B cell (primary cell): ENCODE results near the gene DSP. TPM values are rescaled to one million over a fixed set of nuclear protein-coding genes. Genes with fewer than 3 reads are reported as not detected.

ENCODE experiments used
- ATAC-seq: fragments of 200-7000 bp; cut with Tn5 transposase; one replicate; pipeline ENCODE4 v1.10.0; 2021; ENCODE audit warnings: low read depth, mild to moderate bottlenecking, moderate number of reproducible peaks, moderate library complexity
- CTCF ChIA-PET: fragments of 350-600 bp; sonication (Branson Sonifier 250); formaldehyde crosslinking; loops from one replicate; lab custom pipeline; 2021; ENCODE audit warnings: antibody characterized with exemption, inconsistent platforms; lab: Charles Lee
- POLR2A ChIA-PET: fragments of 350-600 bp; sonication (Branson Sonifier 250); formaldehyde crosslinking; loops from one replicate; lab custom pipeline; 2021; ENCODE audit warnings: antibody characterized with exemption; lab: Charles Lee
- DNase-seq: peaks from one replicate; pipeline ENCODE4 v3.0.0; 2013
- H2AFZ ChIP-seq: 2 replicates; pipeline ENCODE4 v1.6.1; 2012; ENCODE audit warnings: mild to moderate bottlenecking, low read depth, low read length; ENCODE audit not compliant: insufficient read depth, poor library complexity, severe bottlenecking
- H3K27ac ChIP-seq, 2 donors: 1 replicate in 1 of 2; 2 replicates in 1 of 2; pipeline ENCODE4 v1.5.1; 2012 to 2013; ENCODE audit warnings: low read length in 2 of 2, mild to moderate bottlenecking in 2 of 2, moderate library complexity in 1 of 2
- H3K27me3 ChIP-seq, 4 experiments: fragments of 200-600 bp in 1 of 4; sonication (generic) in 1 of 4; replicated peaks in 1 of 4; 1 replicate in 2 of 4; 2 replicates in 2 of 4; pipeline versions ENCODE4 v1.6.1 to v1.7.0; 2013 to 2016; ENCODE audit warnings: low read length in 3 of 4, mild to moderate bottlenecking in 2 of 4, mixed read lengths in 1 of 4, moderate library complexity in 1 of 4; ENCODE audit not compliant: insufficient read depth in 4 of 4, control insufficient read depth in 3 of 4; ENCODE audit errors: control extremely low read depth in 1 of 4
- H3K36me3 ChIP-seq, 2 experiments: replicated peaks in 1 of 2; 1 replicate in 1 of 2; 2 replicates in 1 of 2; pipeline versions ENCODE4 v1.6.1 to v1.7.1; 2013; ENCODE audit warnings: low read length in 1 of 2; ENCODE audit not compliant: insufficient read depth in 2 of 2, control insufficient read depth in 1 of 2; ENCODE audit errors: control extremely low read depth in 1 of 2, extremely low read depth in 1 of 2
- H3K4me1 ChIP-seq, 2 donors: fragments of 200-600 bp in 1 of 2; sonication (generic) in 1 of 2; 1 replicate in 1 of 2; 2 replicates in 1 of 2; pipeline versions ENCODE4 v1.5.1 to v1.6.1; 2013 to 2017; ENCODE audit warnings: low read length in 2 of 2; ENCODE audit not compliant: control insufficient read depth in 2 of 2, insufficient read depth in 2 of 2
- H3K4me2 ChIP-seq: replicated peaks from 2 replicates; pipeline ENCODE3; 2012; ENCODE audit warnings: mild to moderate bottlenecking, low read depth, low read length; ENCODE audit not compliant: poor library complexity, severe bottlenecking
- H3K4me3 ChIP-seq, 5 experiments: fragments of 200-600 bp in 1 of 5; sonication (generic) in 1 of 5; 1 replicate in 3 of 5; 2 replicates in 2 of 5; pipeline versions ENCODE4 v1.5.1 to v1.7.0; 2011 to 2016; ENCODE audit warnings: low read length in 4 of 5, mild to moderate bottlenecking in 4 of 5, low read depth in 2 of 5, control low read depth in 1 of 5, moderate library complexity in 1 of 5; ENCODE audit not compliant: insufficient read depth in 1 of 5; ENCODE audit errors: control extremely low read depth in 1 of 5, extremely low read depth in 1 of 5
- H3K79me2 ChIP-seq: fragments of 200-600 bp; sonication (generic); one replicate; pipeline ENCODE4 v1.6.0; 2016; ENCODE audit warnings: low read length; ENCODE audit not compliant: control insufficient read depth, insufficient read depth
- H3K9ac ChIP-seq: fragments of 200-600 bp; sonication (generic); 2 replicates; pipeline ENCODE4 v1.6.1; 2017; ENCODE audit warnings: mild to moderate bottlenecking, low read length, moderate library complexity
- H3K9me3 ChIP-seq, 3 donors: one replicate each; pipeline versions ENCODE4 v1.6.1 to v1.7.1; 2013; ENCODE audit warnings: low read length in 2 of 3; ENCODE audit not compliant: control insufficient read depth in 2 of 3, insufficient read depth in 1 of 3; ENCODE audit errors: control extremely low read depth in 1 of 3
- H4K20me1 ChIP-seq: 2 replicates; pipeline ENCODE4 v1.6.0; 2012; ENCODE audit warnings: mild to moderate bottlenecking, low read length; ENCODE audit not compliant: insufficient read depth, control insufficient read depth, poor library complexity, severe bottlenecking
- H3K27ac Mint-ChIP-seq: one replicate; pipeline ENCODE4 v1.8.0; 2021; ENCODE audit warnings: mixed read lengths
- H3K27me3 Mint-ChIP-seq: one replicate; pipeline ENCODE4 v1.8.0; 2021; ENCODE audit warnings: mixed read lengths
- H3K4me1 Mint-ChIP-seq: one replicate; pipeline ENCODE4 v1.8.0; 2021; ENCODE audit warnings: mixed read lengths
- H3K4me3 Mint-ChIP-seq: one replicate; pipeline ENCODE4 v1.8.0; 2021; ENCODE audit warnings: mixed read lengths
- H3K9me3 Mint-ChIP-seq: one replicate; pipeline ENCODE4 v1.8.0; 2022; ENCODE audit warnings: mixed read lengths; ENCODE audit not compliant: insufficient read depth
- EZH2 ChIP-seq: IDR thresholded peaks from 2 replicates; pipeline ENCODE4 v1.6.1; 2012; ENCODE audit warnings: borderline replicate concordance, low read depth, mild to moderate bottlenecking, moderate library complexity, low read length; ENCODE audit not compliant: insufficient read depth, poor library complexity, severe bottlenecking
- WGBS: methylation state at CpG from one replicate; pipeline ENCODE4 v1.1.5; 2013; ENCODE audit warnings: missing lambda C conversion rate; ENCODE audit not compliant: insufficient coverage; 5-methylcytosine and 5-hydroxymethylcytosine counted together
- intact Hi-C: fragments of 100-400 bp; cut with micrococcal nuclease; formaldehyde crosslinking; loops from one replicate; pipeline ENCODE4 v1.10.0; 2022
- polyA plus RNA-seq: library from polyadenylated mRNA; depleted of rRNA; stranded (reverse); fragments of >200 nt; gene quantifications from 2 replicates; pipeline ENCODE4 v1.2.3, GENCODE V29; 2012
- total RNA-seq, 2 donors: library from RNA; stranded (reverse); fragments of 120-200 nt in 1 of 2; gene quantifications; 1 replicate in 1 of 2; 2 replicates in 1 of 2; pipeline versions ENCODE4 v1.2.3 to v1.2.4, GENCODE V29; 2013 to 2022
- TF ChIP-seq, protein P1 (sequence below): fragments of 200-600 bp; IDR thresholded peaks from one replicate; pipeline ENCODE4 v1.8.0; 2022; ENCODE audit warnings: antibody characterized with exemption, mild to moderate bottlenecking

The DSP gene
- total and polyA plus RNA-seq, 2 donors (not counting 1 experiment from before 2014, with no cell fraction given) = not detected

DNA sequence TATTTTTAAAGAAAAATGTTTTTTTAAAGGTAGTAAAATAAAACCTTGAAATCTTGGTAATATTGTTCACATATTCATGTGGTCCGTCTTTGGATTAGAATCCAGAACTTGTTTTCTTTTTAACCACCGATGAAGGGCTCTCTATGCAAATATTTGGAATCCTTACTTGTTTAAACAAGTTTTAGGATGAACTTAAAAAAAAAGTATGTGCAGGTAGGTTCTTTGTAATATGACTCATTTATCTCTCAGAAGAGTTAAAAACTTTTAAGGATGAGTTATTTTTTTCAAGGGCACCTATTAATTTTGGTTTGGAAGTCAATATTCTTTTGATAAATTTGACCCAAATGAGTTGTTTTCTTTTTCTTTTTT, 8.9 kb downstream of the DSP start:
- H3K27ac Mint-ChIP-seq = no peak overlapping the region
- POLR2A ChIA-PET = no interaction called here
- no peaks in the 10 kb centered on the region for H3K9me3 Mint-ChIP-seq
- no peaks in the 10 kb centered on the region for H3K4me1 Mint-ChIP-seq
- no peak overlapping the region for H3K27ac ChIP-seq
- intact Hi-C loops = no loop called here
- TF ChIP-seq, protein P1, sequence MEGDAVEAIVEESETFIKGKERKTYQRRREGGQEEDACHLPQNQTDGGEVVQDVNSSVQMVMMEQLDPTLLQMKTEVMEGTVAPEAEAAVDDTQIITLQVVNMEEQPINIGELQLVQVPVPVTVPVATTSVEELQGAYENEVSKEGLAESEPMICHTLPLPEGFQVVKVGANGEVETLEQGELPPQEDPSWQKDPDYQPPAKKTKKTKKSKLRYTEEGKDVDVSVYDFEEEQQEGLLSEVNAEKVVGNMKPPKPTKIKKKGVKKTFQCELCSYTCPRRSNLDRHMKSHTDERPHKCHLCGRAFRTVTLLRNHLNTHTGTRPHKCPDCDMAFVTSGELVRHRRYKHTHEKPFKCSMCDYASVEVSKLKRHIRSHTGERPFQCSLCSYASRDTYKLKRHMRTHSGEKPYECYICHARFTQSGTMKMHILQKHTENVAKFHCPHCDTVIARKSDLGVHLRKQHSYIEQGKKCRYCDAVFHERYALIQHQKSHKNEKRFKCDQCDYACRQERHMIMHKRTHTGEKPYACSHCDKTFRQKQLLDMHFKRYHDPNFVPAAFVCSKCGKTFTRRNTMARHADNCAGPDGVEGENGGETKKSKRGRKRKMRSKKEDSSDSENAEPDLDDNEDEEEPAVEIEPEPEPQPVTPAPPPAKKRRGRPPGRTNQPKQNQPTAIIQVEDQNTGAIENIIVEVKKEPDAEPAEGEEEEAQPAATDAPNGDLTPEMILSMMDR = no peak
- TF ChIP-seq EZH2 = no peak
- H3K36me3 ChIP-seq = no peaks in the 10 kb centered on the region
- ATAC-seq (no peak), DNase-seq (no peak)
- CTCF ChIA-PET = no interaction called here
- H3K9me3 ChIP-seq = no peaks in the 10 kb centered on the region
- no peaks in the 10 kb centered on the region for H3K79me2 ChIP-seq
- H4K20me1 ChIP-seq = no peaks in the 10 kb centered on the region
- peaks cover 45% of the 10 kb centered on the region for H3K27me3 Mint-ChIP-seq
- H3K4me3 Mint-ChIP-seq = no peak overlapping the region
- peaks cover 0 to 5% (median 0%) of the 10 kb centered on the region in 4 experiments for H3K27me3 ChIP-seq
- WGBS = 100% methylated on average over 1 of the region's 2 CpGs
- H2AFZ ChIP-seq = no peak overlapping the region
- H3K4me2 ChIP-seq = no peak overlapping the region
- H3K9ac ChIP-seq = no peak overlapping the region
- no peak overlapping the region for H3K4me3 ChIP-seq
- H3K4me1 ChIP-seq = no peaks in the 10 kb centered on the region

DNA sequence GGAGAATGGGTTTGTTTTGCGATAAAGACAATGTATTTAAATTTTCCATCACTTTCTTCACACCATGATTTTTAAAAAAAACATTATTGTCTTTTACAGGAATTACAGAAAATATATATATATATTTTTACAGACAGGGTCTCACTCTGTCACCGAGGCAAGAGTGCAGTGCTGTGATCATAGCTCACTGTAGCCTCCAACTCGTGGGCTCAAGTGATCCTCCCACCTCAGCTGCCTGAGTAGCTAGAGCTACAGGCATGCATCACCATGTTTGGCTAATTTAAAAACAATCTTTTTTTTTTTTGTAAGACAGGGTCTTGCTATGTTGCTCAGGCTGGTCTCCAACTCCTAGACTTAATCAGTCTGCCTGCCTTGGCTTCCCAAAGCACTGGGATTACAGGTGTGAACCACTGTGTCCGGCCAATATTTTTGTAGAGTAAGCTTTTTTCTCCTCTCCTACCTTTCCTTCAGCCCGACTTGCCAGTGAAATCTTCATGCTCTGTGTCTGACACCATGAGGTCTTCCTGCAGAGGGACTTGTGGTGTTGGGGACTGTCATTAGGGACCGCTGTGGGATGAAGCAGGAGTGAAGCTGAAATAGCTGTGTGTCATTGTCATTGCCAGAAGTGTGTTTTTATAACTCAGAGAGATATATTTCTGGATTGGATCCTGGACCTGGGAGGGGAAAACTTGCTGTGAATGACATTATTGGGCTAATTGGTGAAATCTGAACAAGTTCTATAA, 13.2 kb downstream of the DSP start:
- H3K4me3 Mint-ChIP-seq = no peak overlapping the region
- H3K4me1 Mint-ChIP-seq = no peaks in the 10 kb centered on the region
- no peaks in the 10 kb centered on the region for H3K36me3 ChIP-seq
- H2AFZ ChIP-seq = no peak overlapping the region
- no peak overlapping the region for H3K4me3 ChIP-seq
- DNase-seq (no peak), ATAC-seq (no peak)
- H3K27ac Mint-ChIP-seq = no peak overlapping the region
- intact Hi-C loops = no loop called here
- no peak overlapping the region for H3K4me2 ChIP-seq
- H3K9ac ChIP-seq = no peak overlapping the region
- POLR2A ChIA-PET = no interaction called here
- H3K9me3 ChIP-seq = peaks cover 0 to 3% (median 0%) of the 10 kb centered on the region in 3 donors
- no peaks in the 10 kb centered on the region for H3K9me3 Mint-ChIP-seq
- H3K27me3 Mint-ChIP-seq = peaks cover 38% of the 10 kb centered on the region
- H3K79me2 ChIP-seq = no peaks in the 10 kb centered on the region
- 100% methylated on average over 2 of the region's 6 CpGs for WGBS
- H4K20me1 ChIP-seq = no peaks in the 10 kb centered on the region
- TF ChIP-seq, protein P1 = no peak
- TF ChIP-seq EZH2 = no peak
- H3K27ac ChIP-seq = no peak overlapping the region
- CTCF ChIA-PET = no interaction called here
- H3K4me1 ChIP-seq = no peaks in the 10 kb centered on the region
- peaks cover 0 to 2% (median 0%) of the 10 kb centered on the region in 4 experiments for H3K27me3 ChIP-seq
